GM03348 (cell line): ENCODE data around the gene GABBR2.
"Not testable (repeated sequence)": the region's sequence is repeated elsewhere in the genome, so short reads cannot be mapped to it uniquely, and the experiment has no call there.

ENCODE experiments used
- DNase-seq: peaks from one replicate; pipeline ENCODE4 v3.0.0; 2012; ENCODE audit warnings: low spot score

Gene GABBR2

DNA sequence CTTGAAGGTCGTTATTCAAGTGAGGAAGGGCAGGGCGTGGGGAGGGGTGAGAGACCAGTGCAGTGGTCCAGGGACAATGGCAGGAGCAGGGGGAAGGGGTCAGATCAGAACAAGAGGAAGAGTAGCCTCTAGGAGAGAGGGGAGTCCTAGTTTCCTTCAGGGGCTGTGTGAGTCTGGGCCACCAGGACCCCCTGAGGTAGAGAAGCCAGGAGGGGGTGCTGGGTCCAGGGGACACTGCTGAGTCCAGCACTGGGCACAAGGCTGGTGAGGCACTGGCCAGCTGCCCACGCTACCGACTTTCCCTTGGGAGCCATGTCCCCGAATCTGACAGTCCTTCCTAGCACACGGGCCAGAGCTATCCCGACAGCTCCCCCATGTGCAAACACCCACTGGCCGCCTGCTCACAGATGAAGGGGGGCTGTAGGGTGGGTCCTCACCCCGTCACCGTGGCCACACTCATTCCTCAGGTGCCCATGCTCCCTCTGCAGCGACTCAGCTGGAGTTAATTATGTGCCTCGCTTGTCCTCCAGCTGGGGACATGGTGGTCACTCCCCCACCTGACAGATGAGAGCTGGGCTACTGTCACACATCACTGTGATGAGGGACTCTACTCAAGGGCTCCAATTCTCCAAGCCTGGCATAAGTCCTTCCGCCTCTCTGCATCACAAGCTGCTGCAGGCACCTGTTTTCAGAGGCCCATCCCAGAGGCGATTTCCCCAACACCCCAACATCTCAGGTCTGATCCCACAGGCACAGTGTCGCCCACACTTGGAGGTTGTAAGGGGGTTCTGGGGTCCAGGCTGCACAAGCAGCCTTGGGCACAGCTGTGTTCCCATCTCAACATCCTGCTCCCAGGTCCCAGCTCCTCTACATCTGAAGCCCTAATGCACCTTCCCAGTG, 115.1 kb downstream of the GABBR2 start:
- no peak for DNase-seq

DNA sequence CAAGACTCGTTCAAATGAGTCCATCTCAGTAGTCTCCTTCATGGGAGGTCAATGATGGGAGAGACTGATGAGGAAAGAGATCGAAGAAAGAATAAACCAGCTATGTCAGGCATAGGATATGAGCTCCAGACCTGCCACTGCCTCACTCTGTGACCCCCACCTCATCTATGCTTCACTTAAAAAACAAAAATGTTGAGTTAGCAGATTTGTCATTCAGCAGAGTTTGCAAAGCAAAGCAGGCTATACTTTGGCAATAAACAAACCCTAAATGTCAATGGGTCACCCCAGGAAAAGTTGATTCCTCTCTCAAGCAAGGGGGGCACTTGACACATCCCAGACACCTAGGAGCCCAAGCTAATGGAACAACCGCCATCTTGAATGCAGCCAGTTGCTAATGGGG, 117.0 kb downstream of the GABBR2 start:
- DNase-seq, result no peak

DNA sequence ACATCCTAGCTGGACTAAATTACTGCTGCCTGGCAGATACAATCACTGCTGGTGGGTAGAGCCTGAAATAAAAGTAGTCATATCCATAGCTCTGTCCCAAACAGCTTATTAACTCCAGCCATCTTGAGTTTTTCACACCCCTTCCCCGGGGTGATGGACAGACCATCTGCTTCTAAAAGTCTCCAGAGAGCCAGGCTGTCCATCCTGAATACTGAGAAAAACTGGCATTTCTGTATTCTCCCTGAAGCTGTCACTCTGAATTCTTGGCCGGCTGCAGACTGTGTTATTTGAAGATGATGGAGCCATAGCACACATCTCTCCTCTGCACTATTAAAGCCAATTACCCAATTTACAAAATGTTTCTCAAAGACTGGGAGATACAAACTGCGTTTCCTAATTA, 118.6 kb downstream of the GABBR2 start:
- no peak for DNase-seq

DNA sequence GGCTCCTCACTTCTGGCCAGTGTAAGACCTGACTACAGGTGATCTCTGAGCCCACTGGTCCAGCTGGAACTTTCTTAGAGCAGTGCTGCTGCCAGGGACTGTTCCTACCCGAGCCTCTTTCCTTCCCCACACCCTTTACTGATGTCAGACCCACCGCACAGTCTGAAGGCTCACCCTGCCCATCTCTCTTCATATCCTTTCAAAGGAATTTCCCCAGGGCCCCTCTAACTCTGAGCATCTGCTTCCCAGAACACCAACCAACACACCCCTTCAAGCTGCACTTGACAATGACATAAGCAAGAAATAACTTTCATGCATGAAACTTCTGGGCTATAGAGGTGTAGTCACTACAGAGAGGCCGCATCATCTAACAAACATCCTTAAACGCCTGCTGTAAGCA, 119.6 kb downstream of the GABBR2 start:
- DNase-seq, result no peak

DNA sequence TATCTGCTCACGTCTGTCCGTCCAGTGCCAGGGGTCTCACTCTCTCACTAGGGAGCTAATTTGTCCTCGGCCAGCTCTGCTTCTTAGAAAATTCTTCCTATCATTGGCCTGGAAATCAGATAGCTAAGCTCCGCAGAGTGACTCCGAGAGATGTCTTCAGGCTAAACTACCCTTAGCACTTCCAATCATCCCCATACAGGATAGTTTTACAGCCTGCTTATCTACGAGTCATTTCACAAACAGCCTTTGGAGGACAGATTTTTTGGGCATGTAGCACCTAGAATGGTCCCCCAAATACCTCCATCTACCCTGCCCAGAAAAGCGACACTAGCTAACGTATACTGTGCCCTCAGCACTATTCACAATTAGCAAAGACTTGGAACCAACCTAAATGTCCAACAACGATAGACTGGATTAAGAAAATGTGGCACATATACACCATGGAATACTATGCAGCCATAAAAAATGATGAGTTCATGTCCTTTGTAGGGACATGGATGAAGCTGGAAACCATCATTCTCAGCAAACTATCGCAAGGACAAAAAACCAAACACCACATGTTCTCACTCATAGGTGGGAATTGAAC, 123.8 kb downstream of the GABBR2 start:
- not testable (repeated sequence) for DNase-seq

DNA sequence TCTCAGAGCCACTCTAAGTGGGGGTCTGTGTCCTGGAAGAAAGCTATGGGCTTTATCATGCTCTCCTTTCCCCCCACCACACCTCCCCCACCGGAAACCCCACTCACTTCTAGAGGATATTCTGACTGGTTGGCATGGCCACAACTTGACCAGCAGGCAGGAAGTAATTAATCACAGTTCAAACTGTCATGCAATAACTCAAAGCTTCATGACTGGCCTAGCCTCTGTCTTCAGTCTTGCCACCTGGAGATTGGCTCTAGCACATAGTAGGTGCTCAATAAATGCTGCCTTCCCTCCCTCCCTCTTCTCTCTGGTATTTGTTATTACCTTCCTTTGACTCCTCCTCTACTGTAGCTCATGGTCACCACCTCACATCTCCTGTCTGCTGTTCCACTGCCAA, 124.7 kb downstream of the GABBR2 start:
- DNase-seq, result no peak

DNA sequence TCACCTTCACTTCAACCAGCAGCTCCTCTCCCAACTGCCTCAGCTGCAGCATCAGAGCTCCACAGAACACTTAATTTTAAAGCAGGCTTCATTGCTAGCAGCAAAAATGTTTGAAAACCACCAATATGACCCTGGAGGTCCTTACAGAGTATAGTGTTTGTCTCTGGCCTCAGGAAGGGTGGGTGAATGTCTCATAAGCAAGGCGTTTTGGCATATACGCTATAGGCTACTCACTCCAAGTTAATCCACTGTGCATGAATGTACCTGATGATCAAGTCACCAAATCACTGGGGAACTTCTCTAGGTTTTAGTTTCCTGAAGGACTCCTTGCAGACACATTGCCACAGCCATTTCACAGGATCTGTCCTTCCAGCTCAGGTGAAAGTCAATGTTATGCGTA, 125.3 kb downstream of the GABBR2 start:
- DNase-seq, result no peak

DNA sequence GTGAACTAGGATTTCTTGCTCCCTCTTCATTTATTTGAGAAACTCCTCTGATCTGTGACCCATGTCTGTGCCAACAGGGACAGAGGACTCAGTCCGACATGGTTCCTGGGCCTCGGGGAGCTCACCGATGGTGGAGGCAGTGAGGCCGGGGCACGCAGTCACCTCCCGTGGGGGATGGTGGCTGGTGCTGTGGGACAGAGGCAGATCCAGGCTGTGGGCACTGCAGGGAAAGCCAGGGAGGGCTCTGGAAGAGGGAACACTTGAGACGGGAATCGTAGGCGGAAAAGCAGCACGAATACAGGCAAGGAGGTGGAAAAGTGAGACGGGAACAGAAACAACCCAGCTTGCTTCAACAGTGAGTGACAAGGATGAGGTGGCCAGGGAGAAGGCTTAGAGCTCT, 127.8 kb downstream of the GABBR2 start:
- DNase-seq, result no peak

DNA sequence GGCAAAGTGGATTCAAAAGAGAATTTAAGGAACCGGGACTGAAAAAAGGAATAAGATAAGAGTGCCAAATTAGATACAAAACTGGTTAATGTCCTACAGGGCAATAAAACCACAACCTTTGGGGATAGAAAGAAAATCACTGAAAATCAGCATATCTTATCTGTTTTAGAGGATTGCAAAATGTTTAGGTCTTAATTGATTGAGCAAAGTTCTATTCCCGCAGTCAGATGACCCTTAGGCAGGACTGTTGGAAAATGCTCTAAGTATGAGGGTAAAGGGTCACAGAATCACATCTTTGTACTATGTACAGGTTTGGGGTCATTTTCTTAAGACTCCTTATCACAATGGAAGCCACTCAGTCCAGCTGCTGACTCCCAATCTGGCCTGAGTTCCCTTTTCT, 129.0 kb downstream of the GABBR2 start:
- no peak for DNase-seq

DNA sequence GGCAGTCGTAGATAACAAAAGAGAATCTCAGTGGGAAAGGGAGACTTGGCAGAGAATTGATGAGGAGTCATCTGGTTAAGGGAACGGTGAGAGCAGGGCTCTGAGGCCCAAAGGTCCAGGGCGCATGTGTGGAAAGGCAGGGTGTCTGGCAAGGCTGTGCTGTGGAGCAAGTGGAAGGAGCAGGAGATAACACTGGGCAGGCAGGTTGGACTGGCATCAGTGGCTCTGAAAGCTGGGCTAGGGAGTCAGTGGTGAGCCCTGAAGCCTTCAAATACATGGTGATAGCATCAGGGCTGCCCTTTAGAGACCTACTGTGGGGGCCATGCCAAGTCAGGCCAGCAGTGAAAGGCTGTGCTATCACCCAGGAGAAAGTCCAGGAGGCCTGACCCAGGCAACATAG, 131.3 kb downstream of the GABBR2 start:
- DNase-seq, result no peak

DNA sequence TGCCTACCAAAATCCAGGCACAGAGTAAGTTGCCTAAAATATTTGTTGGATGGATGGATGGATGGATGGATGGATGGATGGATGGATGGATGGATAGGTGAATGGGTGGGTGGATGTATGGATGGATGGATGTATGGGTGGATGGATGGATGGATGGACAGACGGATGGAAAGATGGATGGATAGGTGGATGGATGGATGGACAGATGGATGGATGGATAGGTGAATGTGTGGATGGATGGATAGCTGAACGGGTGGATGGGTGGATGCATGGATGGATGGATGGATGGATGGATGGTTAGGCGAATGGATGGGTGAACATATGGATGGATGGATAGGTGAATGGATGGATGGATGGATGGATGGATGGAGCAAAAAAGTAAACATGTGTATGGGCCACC, 131.9 kb downstream of the GABBR2 start:
- DNase-seq, result no peak

DNA sequence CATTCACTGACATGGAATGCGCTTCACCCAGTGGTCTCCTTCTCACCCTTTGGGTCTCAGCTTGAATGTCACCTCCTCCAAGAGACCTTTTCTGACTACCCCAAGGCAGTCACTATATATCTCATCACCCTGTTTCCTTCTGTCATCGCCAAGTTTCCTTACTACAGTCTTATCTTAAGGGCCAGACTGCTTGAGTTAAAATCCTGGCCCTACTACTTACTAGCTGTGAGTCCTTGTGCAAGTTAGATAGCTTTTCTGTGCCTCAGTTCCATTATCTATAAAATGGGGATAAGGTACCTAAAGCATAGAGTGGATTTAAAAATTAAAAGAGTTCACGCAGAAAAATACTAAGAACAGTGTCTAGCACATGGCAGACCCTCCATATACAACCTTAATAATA, 132.4 kb downstream of the GABBR2 start:
- no peak for DNase-seq

DNA sequence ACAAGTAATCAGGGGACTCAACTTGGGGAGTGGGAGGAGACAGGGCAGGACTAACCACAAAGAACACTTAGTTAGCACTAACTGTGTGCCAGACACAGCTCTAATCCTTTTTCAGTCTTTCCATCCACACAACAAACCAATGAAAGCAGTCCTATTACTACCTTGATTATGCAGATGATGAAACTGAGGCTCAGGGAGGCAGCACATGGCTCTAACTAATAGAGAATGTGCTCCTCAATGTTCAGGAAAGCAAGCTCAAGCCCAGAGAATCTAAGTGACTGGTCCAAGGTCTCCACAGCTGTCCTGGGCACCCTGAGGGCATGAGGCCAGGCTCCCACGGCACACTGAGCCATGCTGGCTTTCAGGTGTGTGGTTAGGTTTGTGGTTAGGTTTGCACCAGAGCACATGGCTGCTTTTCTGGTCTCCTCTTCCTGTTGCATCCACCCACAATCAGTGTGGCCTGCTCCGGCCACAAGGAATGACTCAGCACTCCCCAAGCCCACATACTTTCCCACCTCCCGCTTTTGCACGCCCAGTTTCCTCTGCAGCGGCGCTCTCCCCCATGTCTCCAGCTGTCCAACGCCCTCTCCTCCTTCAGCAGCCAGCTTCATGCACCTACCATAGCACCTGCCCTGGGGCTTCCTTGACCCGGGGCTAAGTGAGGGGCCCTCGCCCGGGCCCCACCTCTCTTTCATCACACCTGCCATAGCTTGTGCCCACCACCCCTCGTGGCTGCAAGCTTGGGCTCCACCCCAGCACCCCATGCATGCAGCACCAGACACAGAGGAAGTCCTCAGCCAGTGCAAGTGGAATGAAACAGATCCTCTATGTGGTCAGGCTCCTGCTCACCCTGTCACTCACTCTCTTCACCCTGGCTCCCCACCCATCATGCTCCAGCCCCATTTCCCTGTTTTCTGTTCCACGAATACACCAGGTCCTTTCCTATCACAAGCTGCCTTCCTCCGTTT, 133.1 kb downstream of the GABBR2 start:
- DNase-seq, result peak; percentile 74

DNA sequence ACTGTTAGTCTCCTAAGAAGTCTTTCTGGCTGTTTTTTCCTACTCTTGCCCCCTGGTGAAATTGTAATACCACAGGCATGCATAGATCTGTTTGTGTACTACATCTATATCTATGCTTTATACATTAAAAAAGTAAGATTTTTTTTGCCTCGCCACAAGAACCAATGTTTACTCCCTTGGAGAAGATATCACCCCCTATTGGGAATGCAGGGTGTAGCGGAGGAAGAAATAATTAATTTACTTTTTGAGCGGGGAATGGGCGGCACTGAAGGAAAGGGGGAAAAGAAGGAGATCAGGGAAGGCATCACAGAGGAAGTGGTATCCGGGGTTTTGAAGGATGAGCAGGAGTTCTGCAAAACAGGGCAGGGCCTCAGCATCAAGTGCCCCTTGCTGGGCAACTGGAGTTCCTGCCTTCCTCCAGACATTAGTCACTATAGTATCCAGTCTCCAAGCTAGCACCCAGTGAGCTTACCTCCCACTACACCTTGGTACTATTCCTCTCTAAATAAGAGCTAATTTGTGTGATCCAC, 134.9 kb downstream of the GABBR2 start:
- no peak for DNase-seq

DNA sequence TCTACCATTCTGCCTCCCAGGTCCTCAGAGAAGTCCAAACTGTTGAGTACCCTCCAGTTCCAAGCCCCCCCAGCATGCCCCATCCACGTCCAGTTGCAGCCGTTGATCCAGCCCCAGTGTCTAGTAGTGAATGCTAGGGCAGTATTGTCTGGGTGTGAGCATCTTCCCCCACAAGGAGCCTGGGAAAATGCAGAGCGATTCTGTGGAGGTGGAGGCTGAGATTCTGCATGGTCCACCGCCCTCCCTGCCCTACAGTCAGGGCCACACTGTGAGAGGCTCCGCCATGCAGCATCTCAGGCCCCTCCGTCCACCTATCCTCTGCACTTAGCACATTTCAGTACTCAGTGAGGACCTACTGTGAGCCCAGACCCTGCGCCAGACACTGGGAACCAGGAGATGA, 135.9 kb downstream of the GABBR2 start:
- no peak for DNase-seq

DNA sequence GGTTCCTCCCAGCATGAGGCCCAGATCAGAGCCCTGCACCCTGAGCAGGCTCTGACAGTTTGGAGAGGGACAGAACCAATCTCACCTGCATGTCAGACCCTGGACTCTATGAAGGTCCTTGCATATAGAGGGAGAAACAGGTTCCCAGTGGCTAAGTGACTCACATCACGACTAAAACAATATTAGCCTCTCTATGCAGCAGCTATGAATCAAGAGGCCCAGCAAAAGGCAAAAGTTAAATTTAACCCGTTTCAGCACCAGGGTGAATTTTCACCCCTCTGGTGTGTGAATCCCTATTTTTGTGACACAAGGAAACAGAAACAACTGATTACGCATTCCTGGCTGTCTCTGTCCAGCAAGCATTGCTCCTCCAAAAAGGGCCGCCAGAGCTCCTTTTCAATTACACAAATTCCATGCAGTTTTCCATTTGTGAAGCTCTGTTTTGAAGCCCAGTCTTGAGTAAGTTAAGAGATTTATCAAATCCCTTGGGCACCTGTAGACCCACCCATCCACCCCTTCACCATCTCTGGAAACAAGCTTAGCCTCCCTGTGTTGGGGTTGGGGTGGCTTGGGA, 136.6 kb downstream of the GABBR2 start:
- DNase-seq, result no peak

DNA sequence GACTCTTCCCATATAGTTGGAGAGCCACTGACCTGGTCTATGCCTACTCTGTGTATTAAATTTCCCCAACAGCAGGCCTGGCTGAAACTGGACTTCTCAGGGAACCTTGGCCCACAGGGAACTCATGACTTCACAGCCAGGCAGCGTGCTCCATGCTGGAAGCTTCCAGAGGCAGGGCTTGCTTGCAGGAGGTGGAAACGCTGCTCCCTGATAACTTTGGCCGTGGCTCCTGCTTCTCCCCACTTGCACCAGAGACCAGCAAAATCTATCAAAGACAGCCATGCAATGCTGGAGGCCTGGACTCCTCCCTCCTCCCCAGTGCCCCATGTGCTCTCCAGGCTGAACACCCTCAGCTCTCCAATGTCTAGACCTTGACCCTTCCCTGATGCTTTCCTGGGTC, 137.1 kb downstream of the GABBR2 start:
- DNase-seq, result no peak

DNA sequence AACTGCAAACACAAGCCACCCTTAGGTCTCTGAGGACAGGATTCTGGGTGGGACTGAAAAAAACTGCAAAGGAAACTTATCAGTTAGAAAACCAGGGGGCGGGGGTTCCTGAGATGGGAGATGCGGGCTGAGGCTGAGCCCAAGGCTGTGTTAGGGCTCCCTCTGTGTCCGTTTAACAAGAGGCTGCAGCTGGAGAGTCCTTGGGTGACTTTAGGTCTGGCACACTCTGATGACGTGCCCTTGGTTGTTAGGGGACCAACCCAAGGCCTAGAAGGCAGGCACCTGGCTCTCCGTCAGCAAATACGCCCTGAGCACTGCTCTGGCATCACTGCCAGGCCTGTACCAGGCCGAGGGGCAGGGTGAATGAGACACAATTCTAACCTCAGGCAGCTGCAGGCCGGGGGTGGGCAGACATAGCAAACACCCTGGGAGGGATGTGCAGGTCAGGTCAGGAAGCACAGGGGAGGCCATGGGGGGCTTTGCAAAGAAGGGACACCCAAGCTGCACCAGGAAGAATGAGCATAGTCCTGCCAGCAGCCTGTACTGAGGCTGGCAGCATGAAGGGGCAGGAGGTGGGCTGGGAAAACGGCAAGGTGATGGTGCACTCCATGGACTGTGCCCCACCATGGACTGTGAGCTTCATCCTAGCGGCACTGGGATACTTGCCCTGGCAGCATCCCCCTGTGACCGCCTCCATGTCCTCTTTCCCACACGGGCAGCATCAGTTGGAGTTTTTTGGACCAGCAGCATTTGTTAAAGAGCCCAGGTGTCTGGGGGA, 137.9 kb downstream of the GABBR2 start:
- DNase-seq, result no peak

DNA sequence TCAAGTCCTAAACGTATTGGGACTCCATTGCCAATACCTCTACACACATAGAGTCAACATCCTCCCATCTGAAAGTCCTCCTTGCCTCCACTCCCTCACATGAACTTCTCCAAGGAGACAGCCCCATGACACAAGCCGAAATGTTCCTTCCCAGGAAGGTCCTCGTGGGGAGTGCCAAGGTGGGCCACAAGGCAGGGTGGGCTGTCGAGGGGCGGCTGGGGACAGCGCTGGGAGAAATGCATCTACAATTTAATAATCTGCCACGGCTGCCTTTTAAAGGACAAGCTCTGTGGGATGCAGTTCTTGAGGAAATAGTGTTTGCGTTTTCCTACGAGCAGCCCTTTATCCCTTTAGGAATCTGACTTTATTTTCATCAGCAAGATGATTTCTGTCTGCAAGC, 138.7 kb downstream of the GABBR2 start:
- DNase-seq, result no peak

DNA sequence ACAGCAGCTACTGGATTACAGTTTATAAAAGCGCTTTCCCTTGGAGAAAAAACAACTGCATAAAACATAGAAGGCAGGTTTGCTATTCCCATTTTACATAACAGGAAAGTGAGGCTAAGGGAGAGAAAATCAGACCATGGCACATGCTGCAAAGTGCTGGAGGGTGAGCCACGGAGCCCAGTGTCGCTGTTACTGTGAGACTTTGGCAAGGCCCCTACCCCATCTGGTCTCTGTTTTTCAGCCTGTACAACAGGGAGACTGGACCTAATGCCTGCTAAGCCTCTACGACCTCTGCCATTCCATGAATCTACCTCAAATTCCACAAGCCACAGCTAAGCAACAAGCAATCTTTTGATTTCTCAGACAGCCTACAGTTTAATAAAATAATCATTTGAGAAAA, 139.2 kb downstream of the GABBR2 start:
- DNase-seq, result no peak

DNA sequence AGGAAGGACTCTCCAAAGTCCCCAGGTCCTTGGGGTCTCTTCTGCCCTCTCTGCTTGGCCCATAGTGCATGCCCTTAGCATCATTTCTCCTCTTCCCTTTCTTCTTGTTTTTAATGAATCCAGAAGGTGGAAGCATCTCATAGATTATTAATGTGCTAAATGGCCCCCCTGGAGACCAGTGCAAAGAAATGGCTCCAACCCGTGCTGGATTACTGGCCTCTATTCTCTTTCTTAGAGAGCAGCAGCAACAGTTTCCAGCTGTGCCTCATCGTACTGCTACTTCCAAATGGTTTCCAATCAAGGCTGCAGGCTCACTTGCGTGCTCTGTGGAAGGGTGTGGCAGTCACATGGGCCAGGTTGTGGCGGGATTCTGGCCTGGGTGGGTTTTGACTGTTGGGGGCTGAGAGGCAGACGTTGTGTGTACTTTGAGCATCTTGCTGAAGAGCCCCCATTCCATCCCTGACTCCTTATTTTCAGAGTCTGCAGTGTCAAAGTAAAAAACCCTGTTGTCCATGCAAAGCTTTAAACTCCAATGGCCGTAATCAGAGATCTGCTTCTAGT, 139.7 kb downstream of the GABBR2 start:
- no peak for DNase-seq
